SK-N-MC (cell line): ENCODE results near the gene MAGEL2.

Experiments used
- DNase-seq: peaks from one replicate; pipeline ENCODE4 v3.0.0-alpha.2; 2011; ENCODE audit warnings: low read depth, low spot score
- H3K27ac ChIP-seq: fragments of 200-600 bp; sonication (generic); 2 replicates; pipeline ENCODE4 v1.5.1; 2016; ENCODE audit warnings: mixed run types
- H3K36me3 ChIP-seq: fragments of 200-600 bp; sonication (generic); 2 replicates; pipeline ENCODE4 v1.6.1; 2017; ENCODE audit warnings: antibody characterized with exemption, low read length, mixed read lengths; ENCODE audit not compliant: insufficient read depth
- H3K4me3 ChIP-seq: fragments of 200-600 bp; sonication (generic); 2 replicates; pipeline ENCODE4 v1.5.1; 2016
- H3K9ac ChIP-seq: fragments of 200-600 bp; sonication (generic); 2 replicates; pipeline ENCODE4 v1.8.0; 2017; ENCODE audit warnings: mixed run types, mixed read lengths; ENCODE audit not compliant: insufficient read length
- H3K9me3 ChIP-seq: fragments of 200-600 bp; sonication (generic); 2 replicates; pipeline ENCODE4 v1.6.1; 2017; ENCODE audit warnings: low read depth, mild to moderate bottlenecking, antibody characterized with exemption, low read length, moderate library complexity, mixed read lengths
- EZH2 ChIP-seq: fragments of 200-600 bp; sonication (generic); IDR thresholded peaks from one replicate; pipeline ENCODE4 v1.6.1; 2017; ENCODE audit warnings: antibody characterized with exemption
- FOXP2 ChIP-seq: optimal IDR thresholded peaks from 2 replicates; pipeline ENCODE3; 2011; ENCODE audit warnings: mild to moderate bottlenecking, moderate library complexity; ENCODE audit not compliant: insufficient read depth; ENCODE audit errors: extremely low read length, control extremely low read depth
- POLR2AphosphoS5 ChIP-seq: IDR thresholded peaks from 2 replicates; pipeline ENCODE4 v1.6.1; 2012; ENCODE audit warnings: mild to moderate bottlenecking, low read depth, low read length, borderline replicate concordance

Gene MAGEL2

DNA sequence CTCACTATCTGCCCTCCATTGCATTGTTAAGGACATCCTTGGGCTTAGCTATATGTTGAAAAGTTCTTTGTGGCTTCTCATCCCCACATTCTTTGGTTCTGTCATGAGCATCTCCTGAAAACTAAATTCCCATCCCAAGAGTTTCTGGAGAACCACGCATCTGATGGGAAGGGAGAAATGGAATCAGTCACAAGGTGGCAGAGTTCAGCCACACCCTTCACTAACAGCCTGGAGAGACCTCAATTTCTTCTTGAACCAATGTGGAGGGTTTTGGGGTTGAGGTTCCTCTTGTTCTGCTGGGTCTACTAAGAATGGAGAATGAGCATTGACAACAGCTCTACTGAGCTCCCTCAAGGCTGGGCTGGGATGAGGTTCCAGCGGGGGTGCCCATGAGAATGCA is 15.6 kb upstream of the MAGEL2 start:
- H3K9ac ChIP-seq, result no peak overlapping the region
- TF ChIP-seq POLR2AphosphoS5 (no peak), EZH2 (no peak), FOXP2 (no peak)
- no peaks in the 10 kb centered on the region for H3K36me3 ChIP-seq
- H3K4me3 ChIP-seq, result no peak overlapping the region
- no peaks in the 10 kb centered on the region for H3K9me3 ChIP-seq
- H3K27ac ChIP-seq, result no peak overlapping the region
- DNase-seq, result no peak

DNA sequence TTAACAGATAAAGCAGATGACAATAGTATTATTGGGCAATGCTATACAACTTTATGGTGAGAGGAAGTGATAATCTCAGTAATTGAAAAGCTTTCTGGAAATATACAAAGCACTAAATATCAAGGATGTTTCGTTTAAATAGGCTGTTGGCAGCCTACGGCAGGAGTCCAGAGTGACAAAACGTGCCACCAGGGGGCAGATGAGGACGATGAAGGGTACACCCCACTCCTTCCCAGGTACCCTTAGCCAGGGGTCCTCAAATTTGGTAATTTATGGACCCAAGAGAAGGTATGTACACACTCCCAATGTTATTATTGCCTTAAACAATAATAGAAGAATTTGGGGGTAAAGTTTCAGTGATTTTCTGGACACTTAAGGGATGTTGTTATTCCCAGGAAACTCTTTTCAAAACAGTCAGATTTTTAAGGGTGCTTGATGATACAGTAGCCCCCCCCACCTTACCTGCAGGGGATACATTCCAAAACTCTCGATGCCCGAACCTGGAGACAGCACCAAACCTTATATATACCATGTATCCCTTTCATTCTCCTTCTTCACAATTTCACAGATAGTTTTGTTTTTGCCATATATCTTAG is 1.4 kb upstream of the MAGEL2 start:
- Histone ChIP-seq H3K4me3 (no peak overlapping the region), H3K27ac (no peak overlapping the region), H3K9me3 (no peaks in the 10 kb centered on the region), H3K36me3 (no peaks in the 10 kb centered on the region), H3K9ac (no peak overlapping the region)
- TF ChIP-seq EZH2 (no peak), FOXP2 (no peak), POLR2AphosphoS5 (no peak)
- no peak for DNase-seq

DNA sequence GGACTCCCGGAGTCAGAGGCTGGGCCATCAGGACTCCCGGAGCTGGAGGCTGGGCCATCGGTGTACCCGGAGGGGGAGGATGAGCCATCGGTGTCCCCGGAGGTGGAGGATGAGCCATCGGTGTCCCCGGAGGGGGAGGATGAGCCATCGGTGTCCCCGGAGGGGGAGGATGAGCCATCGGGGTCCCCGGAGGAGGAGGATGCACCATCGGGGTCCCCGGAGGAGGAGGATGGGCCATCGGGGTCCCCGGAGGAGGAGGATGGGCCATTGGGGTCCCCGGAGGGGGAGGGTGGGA is 719 bp downstream of the MAGEL2 start:
- Histone ChIP-seq H3K9ac (no peak overlapping the region), H3K27ac (no peak overlapping the region), H3K36me3 (no peaks in the 10 kb centered on the region), H3K4me3 (no peak overlapping the region), H3K9me3 (no peaks in the 10 kb centered on the region)
- TF ChIP-seq FOXP2 (no peak), POLR2AphosphoS5 (no peak)
- DNase-seq, result no peak

DNA sequence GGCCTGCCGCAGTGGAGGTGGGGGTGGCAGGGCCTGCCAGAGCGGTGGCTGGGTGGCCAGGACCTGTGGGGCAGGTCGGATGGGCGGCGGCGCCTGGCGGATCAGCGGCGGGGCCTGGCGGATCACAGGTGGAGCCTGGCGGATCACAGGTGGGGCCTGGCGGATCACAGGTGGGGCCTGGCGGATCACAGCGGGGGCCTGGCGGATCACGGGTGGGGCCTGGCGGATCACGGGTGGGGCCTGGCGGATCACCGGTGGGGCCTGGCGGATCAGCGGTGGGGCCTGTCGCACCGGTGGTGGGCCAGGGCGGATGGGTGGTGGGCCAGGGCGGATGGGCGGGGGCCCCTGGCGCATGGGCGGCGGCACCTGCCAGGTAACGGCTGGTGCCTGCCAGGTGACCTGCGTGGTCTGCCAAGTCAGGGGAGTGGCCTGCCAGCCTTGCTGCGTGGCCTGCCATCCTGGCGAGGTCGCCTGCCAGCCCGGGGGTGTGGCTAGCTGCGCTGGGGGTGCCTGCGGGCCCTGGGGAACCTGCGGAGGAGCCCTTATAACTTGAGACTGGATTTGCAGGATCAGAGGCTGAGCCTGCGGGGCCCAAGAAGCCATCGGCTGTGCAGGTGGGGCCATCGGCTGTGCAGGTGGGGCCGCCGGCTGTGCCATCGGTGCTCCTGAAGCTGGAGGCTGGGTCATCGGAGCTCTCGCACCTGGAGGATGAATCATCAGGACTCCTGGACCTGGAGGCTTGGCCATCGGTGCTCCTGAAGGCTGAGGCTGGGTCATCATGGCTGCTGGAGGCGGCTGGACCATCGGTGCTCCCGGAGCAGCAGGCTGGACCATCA is 1.3 kb downstream of the MAGEL2 start:
- Histone ChIP-seq H3K9me3 (no peaks in the 10 kb centered on the region), H3K4me3 (no peak overlapping the region), H3K27ac (no peak overlapping the region), H3K9ac (no peak overlapping the region), H3K36me3 (no peaks in the 10 kb centered on the region)
- no peak for DNase-seq
- TF ChIP-seq POLR2AphosphoS5 (no peak), FOXP2 (no peak), EZH2 (no peak)

DNA sequence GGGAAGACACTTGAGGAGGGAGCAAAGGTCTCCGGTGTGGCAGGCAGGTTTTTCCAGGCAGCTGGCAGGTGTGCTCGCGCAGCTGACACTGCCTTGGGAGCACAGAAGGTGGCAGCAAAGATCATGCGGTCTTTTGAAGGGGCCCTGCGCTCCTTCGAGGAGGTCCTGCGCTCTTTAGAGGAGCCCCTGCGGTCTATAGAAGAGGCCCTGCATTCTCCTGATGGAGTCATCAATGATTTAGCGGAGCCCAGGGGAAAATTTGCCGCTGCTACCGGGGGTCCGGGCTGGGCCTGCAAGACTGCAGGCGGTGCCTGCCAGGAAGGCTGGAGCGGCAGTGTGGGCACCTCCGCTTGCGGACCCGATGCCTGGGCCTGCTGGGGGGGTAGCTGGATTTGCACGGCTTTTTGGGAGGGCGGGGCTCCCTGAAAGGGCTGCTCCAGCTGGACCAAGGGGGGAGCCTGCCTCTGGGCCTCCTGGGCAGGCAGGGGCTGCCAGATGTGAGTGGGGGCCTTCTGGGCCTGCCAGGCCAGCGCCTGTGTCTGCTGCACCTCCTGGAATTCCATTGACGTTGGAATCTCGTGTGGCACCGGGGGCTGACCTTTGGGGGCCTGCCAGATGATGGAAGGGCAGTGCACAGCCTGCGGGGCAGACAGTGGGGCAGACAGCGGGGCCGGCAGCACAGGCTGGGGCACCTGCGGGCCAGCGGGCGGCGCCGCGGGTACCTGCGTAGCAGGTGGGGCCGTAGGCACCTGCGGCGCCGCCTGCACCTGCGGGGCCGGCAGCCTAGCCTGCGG is 2.1 kb downstream of the MAGEL2 start:
- no peak overlapping the region for H3K9ac ChIP-seq
- no peaks in the 10 kb centered on the region for H3K9me3 ChIP-seq
- no peak for DNase-seq
- no peak overlapping the region for H3K4me3 ChIP-seq
- no peak for TF ChIP-seq EZH2
- no peak for TF ChIP-seq FOXP2
- TF ChIP-seq POLR2AphosphoS5, result no peak
- H3K36me3 ChIP-seq, result no peaks in the 10 kb centered on the region
- no peak overlapping the region for H3K27ac ChIP-seq

DNA sequence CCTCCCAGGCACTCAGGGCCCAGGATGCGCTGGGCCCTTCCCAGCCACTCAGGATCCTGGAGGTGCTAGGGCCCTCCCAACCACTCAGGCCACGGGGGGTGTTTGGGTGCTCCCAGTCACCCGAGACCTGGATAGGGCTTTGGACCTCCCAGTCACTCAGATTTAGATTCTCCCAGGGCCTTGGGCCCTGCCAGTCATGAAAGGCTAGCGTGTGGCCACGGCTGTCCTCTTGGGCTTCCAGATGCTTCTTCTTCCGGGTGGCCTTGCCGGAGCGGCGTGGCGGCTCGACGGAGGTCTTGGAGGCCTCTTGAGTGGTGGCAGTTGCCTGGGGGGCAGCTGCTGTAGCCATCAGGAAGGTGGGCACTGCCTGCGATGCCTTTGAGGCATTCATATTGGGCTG is 2.8 kb downstream of the MAGEL2 start:
- H3K9ac ChIP-seq, result no peak overlapping the region
- no peak overlapping the region for H3K27ac ChIP-seq
- no peaks in the 10 kb centered on the region for H3K36me3 ChIP-seq
- DNase-seq, result no peak
- TF ChIP-seq FOXP2 (no peak), EZH2 (no peak), POLR2AphosphoS5 (no peak)
- H3K4me3 ChIP-seq, result no peak overlapping the region
- H3K9me3 ChIP-seq, result no peaks in the 10 kb centered on the region

DNA sequence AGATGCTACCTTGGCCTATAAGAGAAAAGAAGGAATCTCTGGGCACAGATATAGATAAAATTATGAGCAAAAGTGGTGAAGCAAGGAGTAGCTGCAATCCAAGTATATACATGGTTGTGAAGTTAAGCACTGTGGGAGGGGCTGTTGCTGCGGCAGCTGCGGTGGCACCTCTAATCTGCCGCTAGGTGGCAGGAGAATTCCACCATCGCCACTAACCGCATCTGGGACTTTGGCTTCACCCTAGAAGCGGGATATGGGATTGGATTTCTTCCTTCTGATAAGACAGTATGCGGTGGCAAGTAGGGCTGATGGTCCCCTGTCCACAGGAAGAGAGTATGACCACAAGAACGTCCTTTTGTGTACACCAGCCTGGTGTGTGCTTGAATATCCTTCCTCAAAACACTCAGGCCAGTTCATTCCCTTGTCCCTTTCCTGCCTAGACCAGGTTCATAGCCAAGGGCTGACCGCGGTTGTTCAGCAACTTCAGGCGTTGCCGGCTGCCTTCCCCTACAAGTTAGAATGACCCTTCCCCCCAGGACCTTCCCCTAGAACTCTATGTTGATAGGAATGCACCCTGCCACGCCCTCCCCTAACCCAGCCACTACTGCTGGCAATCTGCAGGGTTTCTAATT is 5.1 kb downstream of the MAGEL2 start:
- no peak overlapping the region for H3K4me3 ChIP-seq
- no peak for TF ChIP-seq POLR2AphosphoS5
- no peak for TF ChIP-seq FOXP2
- TF ChIP-seq EZH2, result no peak

DNA sequence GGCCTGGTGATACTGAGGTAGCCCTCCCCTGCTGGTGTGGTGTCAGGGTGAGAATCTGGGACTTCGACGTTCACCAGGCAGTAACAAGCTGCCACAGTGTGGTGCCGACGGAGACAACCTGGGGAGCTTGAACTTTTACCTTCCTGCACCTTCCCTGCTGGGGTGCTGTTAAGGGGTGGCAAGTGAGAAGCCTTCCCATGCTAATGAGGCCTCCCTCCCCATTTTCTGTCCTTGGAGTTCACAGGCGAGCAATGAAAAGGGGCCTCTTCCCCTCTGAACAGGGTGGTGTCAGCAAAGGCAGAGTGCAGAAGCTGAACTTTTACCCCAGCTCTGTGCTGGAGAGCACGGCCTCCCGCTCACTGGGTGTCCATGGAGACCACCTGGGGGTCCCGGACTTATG is 13.5 kb downstream of the MAGEL2 start:
- TF ChIP-seq EZH2 (no peak), FOXP2 (no peak), POLR2AphosphoS5 (no peak)
- Histone ChIP-seq H3K27ac (no peak overlapping the region), H3K9ac (no peak overlapping the region)

More for the DNA sequence above, 5.1 kb downstream of the MAGEL2 start:
- Histone ChIP-seq H3K9ac (no peak overlapping the region), H3K27ac (no peak overlapping the region), H3K36me3 (no peaks in the 10 kb centered on the region), H3K9me3 (no peaks in the 10 kb centered on the region)
- no peak for DNase-seq

More for the DNA sequence above, 13.5 kb downstream of the MAGEL2 start:
- no peaks in the 10 kb centered on the region for H3K9me3 ChIP-seq
- DNase-seq, result no peak
- H3K36me3 ChIP-seq, result no peaks in the 10 kb centered on the region
- no peak overlapping the region for H3K4me3 ChIP-seq
